Gastroesophageal sphincter (tissue), 3 donors: ENCODE data around the gene CAMKMT.

ENCODE experiments used
- CTCF ChIP-seq, 4 experiments: fragments of 200-600 bp in 2 of 4; fragments of 450-650 bp in 2 of 4; sonication (generic) in 1 of 4; IDR thresholded peaks; one replicate each; pipeline ENCODE4 v1.5.1; 2017 to 2019; ENCODE audit warnings: antibody characterized with exemption in 4 of 4, mild to moderate bottlenecking in 2 of 4, moderate library complexity in 2 of 4
- EP300 ChIP-seq: sonication (generic); formaldehyde crosslinking; IDR thresholded peaks from one replicate; pipeline ENCODE4 v1.6.1; 2017; ENCODE audit warnings: antibody characterized with exemption, mild to moderate bottlenecking
- POLR2A ChIP-seq, 2 donors: fragments of 450-650 bp; IDR thresholded peaks; one replicate each; pipeline ENCODE4 v1.6.1; 2017; ENCODE audit warnings: antibody characterized with exemption in 2 of 2, mild to moderate bottlenecking in 2 of 2, moderate library complexity in 1 of 2

DNA sequence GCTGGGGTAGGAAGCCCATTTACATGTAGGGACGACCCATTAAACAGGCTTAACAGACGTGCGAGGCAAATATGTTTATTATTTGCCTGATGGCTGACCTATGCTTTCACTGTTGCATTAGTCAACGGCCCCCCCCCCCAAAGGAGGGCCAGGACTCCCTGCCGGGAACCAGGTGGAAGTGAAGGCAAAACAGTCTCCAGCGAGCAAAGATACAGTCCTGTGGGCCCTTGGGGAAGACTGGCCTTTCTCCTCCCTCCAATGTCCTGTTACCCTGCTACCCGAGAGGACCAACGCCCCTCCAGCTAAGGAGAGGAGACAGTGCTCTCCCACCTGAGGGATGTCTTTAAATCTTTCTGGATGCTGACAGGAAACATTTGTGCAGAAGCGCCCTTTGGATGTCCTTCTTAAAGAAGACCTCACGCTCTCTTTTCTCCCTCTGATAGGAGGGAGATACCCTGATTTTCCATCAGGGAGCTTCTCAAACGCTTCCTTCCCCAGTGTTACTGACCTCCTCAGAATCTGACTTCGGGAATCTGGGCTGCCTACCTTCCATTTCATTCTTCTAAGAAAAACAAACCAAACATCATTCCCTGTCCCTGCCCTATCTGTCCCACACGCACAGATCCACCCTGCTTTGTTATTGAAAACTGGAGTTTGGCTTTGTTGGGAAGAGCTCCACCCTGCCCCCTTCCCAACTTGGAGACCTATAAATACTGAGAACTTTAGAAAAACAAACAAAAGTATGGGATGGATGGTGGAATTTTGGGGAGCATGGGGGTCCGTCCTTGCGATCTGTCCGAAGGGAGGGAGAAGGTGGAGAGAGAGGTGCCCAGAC, 443.9 kb downstream of the CAMKMT start:
- TF ChIP-seq CTCF (IDR thresholded peaks at IDR 0.05) (no peak), POLR2A (IDR thresholded peaks at IDR 0.05) (no peak), EP300 (no peak)
